HG03064 (cell line): ENCODE results near the gene SPTLC3.
"Not testable (repeated sequence)": the region's sequence is repeated elsewhere in the genome, so short reads cannot be mapped to it uniquely, and the experiment has no call there.

Experiments
- ATAC-seq: cut with Tn5 transposase; IDR thresholded peaks from one replicate; pipeline ENCODE4 v1.9.1; 2021; ENCODE audit warnings: low read depth; ENCODE audit not compliant: unreplicated experiment

Gene SPTLC3

GRCh38 chr20:13008761-13009681 is at the start of gene SPTLC3:
Gene SPTLC3, plus strand, starts transcription at chr20:13008972. Its CDS starts 296 bp downstream, at chr20:13009268.
- ATAC-seq, result peak; percentile 41

- ATAC-seq, result no peak
These were observed 47.0 kb upstream of the SPTLC3 start for GRCh38 chr20:12961725-12962124.

- no peak for ATAC-seq
These were observed 45.9 kb upstream of the SPTLC3 start for GRCh38 chr20:12962895-12963294.

GRCh38 chr20:12963416-12963815 is 45.4 kb upstream of the SPTLC3 start:
- no peak for ATAC-seq

GRCh38 chr20:12965212-12965869 is 43.4 kb upstream of the SPTLC3 start:
- no peak for ATAC-seq

GRCh38 chr20:12965870-12966251 is 42.9 kb upstream of the SPTLC3 start:
- no peak for ATAC-seq

- ATAC-seq, result no peak
These were observed 42.2 kb upstream of the SPTLC3 start for GRCh38 chr20:12966468-12967085.

GRCh38 chr20:12967932-12968331 is 40.8 kb upstream of the SPTLC3 start:
- ATAC-seq, result no peak

GRCh38 chr20:12968472-12968871 is 40.3 kb upstream of the SPTLC3 start:
- ATAC-seq, result no peak

- no peak for ATAC-seq
These were observed 39.6 kb upstream of the SPTLC3 start for GRCh38 chr20:12969071-12969669.

- no peak for ATAC-seq
These were observed 38.4 kb upstream of the SPTLC3 start for GRCh38 chr20:12970372-12970821.

- ATAC-seq, result no peak
These were observed 32.8 kb upstream of the SPTLC3 start for GRCh38 chr20:12975833-12976608.

GRCh38 chr20:12976720-12977309 is 32.0 kb upstream of the SPTLC3 start:
- ATAC-seq, result no peak

GRCh38 chr20:12977328-12978125 is 31.2 kb upstream of the SPTLC3 start:
- ATAC-seq, result no peak

GRCh38 chr20:12978126-12978394 is 30.7 kb upstream of the SPTLC3 start:
- ATAC-seq, result no peak

- no peak for ATAC-seq
These were observed 29.9 kb upstream of the SPTLC3 start for GRCh38 chr20:12978613-12979495.

- not testable (repeated sequence) for ATAC-seq
These were observed 29.1 kb upstream of the SPTLC3 start for GRCh38 chr20:12979713-12980112.

GRCh38 chr20:12982098-12982497 is 26.7 kb upstream of the SPTLC3 start:
- ATAC-seq, result no peak
